ENCODE data around the gene IVNS1ABP.
"Not testable (repeated sequence)": the region's sequence is repeated elsewhere in the genome, so short reads cannot be mapped to it uniquely, and the experiment has no call there.

The IVNS1ABP gene

DNA sequence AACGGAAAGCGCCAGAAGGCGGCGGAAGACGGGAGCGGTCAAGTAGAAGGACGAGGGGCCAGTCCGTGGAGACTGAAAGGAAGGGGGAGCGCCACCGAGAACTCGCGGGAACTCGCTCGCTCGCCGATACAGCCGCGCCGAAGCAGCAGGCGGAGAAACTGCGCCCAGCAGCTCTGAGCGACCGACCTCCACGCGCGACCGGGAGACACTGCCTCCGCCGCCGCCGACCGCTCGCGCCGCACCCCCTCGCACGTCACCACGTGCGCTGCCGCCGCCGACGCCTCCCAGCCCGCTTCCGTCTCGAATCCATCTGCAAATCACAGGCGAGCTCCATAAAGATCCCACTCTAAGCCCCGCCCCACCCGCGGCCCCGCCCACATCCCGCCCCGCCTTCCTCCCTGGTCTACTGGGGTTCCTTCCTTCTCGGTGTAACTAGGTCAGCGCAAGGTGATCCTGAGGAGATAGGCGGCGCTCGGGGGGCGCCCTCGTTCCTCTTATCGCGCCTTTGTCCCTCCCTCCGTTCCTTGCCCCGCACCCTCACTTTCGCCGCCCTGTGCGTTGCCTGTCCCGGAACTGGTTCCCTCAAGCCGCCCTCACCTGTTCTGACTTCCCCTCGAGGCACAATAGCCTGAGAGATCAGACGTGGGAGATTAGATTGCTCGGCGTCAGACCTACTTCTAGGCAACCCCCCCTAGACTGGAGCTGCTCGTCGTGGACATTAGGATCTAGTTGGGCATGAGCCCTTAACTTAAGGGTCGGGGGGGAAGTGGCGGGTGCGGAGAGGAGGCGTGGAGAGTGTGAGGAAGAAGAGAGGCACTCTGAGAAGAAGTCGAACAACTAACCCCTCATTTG, at the start of gene IVNS1ABP:
TSS of gene IVNS1ABP (minus strand) at position 210 of the 852 bp plus-strand sequence. CDS start 7,750 bp downstream, outside the sequence.
- H3K4me3 ChIP-seq (ENCODE audit: low read length) = peak within 1 kb of the TSS; percentile 91
- DNase-seq (ENCODE audit: low read depth) = peak; percentile 97
- TF ChIP-seq, protein P1, sequence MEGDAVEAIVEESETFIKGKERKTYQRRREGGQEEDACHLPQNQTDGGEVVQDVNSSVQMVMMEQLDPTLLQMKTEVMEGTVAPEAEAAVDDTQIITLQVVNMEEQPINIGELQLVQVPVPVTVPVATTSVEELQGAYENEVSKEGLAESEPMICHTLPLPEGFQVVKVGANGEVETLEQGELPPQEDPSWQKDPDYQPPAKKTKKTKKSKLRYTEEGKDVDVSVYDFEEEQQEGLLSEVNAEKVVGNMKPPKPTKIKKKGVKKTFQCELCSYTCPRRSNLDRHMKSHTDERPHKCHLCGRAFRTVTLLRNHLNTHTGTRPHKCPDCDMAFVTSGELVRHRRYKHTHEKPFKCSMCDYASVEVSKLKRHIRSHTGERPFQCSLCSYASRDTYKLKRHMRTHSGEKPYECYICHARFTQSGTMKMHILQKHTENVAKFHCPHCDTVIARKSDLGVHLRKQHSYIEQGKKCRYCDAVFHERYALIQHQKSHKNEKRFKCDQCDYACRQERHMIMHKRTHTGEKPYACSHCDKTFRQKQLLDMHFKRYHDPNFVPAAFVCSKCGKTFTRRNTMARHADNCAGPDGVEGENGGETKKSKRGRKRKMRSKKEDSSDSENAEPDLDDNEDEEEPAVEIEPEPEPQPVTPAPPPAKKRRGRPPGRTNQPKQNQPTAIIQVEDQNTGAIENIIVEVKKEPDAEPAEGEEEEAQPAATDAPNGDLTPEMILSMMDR (IDR thresholded peaks at IDR 0.05; ENCODE audit: insufficient read depth, low read depth, low read length, missing control alignments) = peak; percentile 26

DNA sequence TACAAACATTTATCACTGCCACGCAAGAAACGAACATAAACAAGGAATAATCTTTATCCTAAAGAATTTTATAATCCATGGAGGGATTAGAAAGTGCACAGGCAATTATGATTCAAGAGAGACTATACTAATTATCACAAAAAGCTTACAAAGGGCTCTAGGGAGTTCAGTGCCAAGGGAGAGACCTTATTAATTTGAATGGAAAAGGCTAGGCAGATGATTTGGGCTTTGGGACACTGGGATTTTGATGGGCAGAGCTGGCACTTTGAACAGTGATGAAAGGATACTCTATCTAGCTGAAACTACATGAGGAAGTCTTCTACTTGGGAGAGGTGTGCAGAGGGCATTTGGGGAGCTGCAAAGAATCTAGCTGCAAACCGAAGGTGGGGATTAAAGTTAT, 48.9 kb upstream of the IVNS1ABP start:
- DNase-seq (ENCODE audit: low read depth) = no peak
- TF ChIP-seq, protein P1 (IDR thresholded peaks at IDR 0.05; ENCODE audit: insufficient read depth, low read depth, low read length, missing control alignments) = no peak
- no peak overlapping the region for H3K4me3 ChIP-seq (ENCODE audit: low read length)

DNA sequence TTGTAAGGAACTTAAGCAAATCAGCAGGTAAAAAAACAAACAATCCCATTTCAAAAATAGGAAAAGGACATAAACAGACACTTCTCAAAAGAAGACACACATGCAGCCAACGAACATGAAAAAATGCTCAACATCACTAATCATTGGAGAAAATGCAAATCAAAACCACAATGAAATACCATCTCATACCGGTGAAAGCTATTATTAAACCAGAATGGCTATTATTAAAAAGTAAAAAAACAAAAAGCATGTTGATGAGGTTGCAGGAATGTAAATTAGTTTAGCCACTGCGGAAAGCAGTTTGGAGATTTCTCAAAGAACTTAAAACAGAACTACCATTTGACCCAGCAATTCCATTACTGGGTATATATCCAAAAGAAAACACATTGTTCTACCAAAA, 47.5 kb upstream of the IVNS1ABP start:
- DNase-seq (ENCODE audit: low read depth); H3K4me3 ChIP-seq (ENCODE audit: low read length): not testable (repeated sequence)

DNA sequence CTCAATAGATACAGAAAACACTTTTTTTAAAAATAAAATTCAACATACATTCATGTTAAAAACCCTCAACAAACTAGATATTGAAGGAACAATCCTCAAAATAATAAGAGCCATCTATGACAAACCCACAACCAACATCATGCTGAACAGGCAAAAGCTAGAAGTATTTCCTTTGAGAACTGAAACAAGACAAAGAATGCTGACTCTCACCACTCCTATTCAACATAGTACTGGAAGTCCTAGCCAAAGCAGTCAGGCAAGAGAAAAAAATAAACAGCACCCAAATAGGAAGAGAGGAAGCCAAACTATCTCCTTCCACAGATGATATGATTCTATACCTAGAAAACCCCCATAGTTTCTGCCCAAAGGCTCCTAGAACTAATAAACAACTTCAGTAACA, 46.2 kb upstream of the IVNS1ABP start:
- H3K4me3 ChIP-seq (ENCODE audit: low read length) = no peak overlapping the region
- DNase-seq (ENCODE audit: low read depth) = no peak
- TF ChIP-seq, protein P1 (IDR thresholded peaks at IDR 0.05; ENCODE audit: insufficient read depth, low read depth, low read length, missing control alignments) = no peak

GRCh38 chr1:185360714-185361113, 43.7 kb upstream of the IVNS1ABP start:
- no peak overlapping the region for H3K4me3 ChIP-seq (ENCODE audit: low read length)
- DNase-seq (ENCODE audit: low read depth) = peak; percentile 44
- TF ChIP-seq, protein P1 (IDR thresholded peaks at IDR 0.05; ENCODE audit: insufficient read depth, low read depth, low read length, missing control alignments) = no peak

GRCh38 chr1:185358957-185359356, 41.9 kb upstream of the IVNS1ABP start:
- no peak for DNase-seq (ENCODE audit: low read depth)
- TF ChIP-seq, protein P1 (IDR thresholded peaks at IDR 0.05; ENCODE audit: insufficient read depth, low read depth, low read length, missing control alignments) = no peak
- H3K4me3 ChIP-seq (ENCODE audit: low read length) = no peak overlapping the region

DNA sequence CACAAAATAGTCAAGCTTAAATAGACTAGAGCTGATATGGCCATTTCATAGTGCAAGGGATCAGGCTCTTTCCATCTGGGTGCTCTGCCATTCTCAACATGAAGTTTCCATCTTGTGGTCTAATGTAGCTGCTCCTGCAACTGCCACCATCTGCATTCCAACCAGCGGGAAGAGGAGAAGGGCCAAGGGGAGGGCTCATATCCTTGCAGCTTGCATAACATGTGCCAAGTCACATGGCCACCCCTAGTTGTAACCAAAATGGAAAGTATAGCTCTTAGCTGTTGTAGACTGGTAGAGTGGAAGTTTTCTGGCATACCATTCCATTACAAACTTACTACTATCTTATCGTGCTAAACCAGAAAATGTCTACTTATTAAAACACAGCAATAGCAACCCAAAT, 38.9 kb upstream of the IVNS1ABP start:
- DNase-seq (ENCODE audit: low read depth) = no peak
- TF ChIP-seq, protein P1 (IDR thresholded peaks at IDR 0.05; ENCODE audit: insufficient read depth, low read depth, low read length, missing control alignments) = no peak
- H3K4me3 ChIP-seq (ENCODE audit: low read length) = no peak overlapping the region

All from epithelial cell of esophagus (primary cell).